Lower lobe of right lung (tissue), 2 donors: ENCODE results near the gene ESD. TPM values are rescaled to one million over a fixed set of nuclear protein-coding genes. Genes with fewer than 3 reads are reported as not detected.

Source experiments
- ATAC-seq, 2 donors: fragments of 200-7000 bp; cut with Tn5 transposase; one replicate each; pipeline ENCODE4 v1.9.1; 2020 to 2022; ENCODE audit warnings: mild to moderate bottlenecking in 2 of 2, moderate library complexity in 2 of 2
- DNase-seq: peaks from one replicate; pipeline ENCODE4 v3.0.0-alpha.2; 2020
- H3K27ac ChIP-seq: fragments of 200-600 bp; one replicate; pipeline ENCODE4 v1.8.0; 2022
- H3K27me3 ChIP-seq: fragments of 200-600 bp; one replicate; pipeline ENCODE4 v1.8.0; 2022; ENCODE audit warnings: low read depth
- H3K36me3 ChIP-seq: fragments of 200-600 bp; one replicate; pipeline ENCODE4 v1.8.0; 2022; ENCODE audit warnings: mild to moderate bottlenecking
- H3K4me1 ChIP-seq: fragments of 200-600 bp; one replicate; pipeline ENCODE4 v1.8.0; 2022
- H3K4me3 ChIP-seq: fragments of 200-600 bp; one replicate; pipeline ENCODE4 v1.8.0; 2022; ENCODE audit warnings: mild to moderate bottlenecking
- H3K9me3 ChIP-seq: fragments of 200-600 bp; one replicate; pipeline ENCODE4 v1.8.0; 2022
- intact Hi-C: fragments of 100-400 bp; cut with DNase I; formaldehyde crosslinking; loops from one replicate; pipeline ENCODE4 v1.11.0; 2022
- total RNA-seq: library from RNA; stranded (reverse); fragmentation: NEBNext Ultra II Directional; extraction: Animal tissue kit (Norgen Biotek cat#: 25700); gene quantifications from one replicate; pipeline ENCODE4 v1.2.1, GENCODE V29; 2021
- TF ChIP-seq, protein P1 (sequence below): fragments of 200-600 bp; IDR thresholded peaks from one replicate; pipeline ENCODE4 v1.8.0; 2022; ENCODE audit warnings: antibody characterized with exemption, mild to moderate bottlenecking
- donor health status: DM: no; HTN: yes; CAD: no; lungs with severe emphysema.

ESD gene
- total RNA-seq, 1 donor from 2014 or later = 94.6 TPM

DNA sequence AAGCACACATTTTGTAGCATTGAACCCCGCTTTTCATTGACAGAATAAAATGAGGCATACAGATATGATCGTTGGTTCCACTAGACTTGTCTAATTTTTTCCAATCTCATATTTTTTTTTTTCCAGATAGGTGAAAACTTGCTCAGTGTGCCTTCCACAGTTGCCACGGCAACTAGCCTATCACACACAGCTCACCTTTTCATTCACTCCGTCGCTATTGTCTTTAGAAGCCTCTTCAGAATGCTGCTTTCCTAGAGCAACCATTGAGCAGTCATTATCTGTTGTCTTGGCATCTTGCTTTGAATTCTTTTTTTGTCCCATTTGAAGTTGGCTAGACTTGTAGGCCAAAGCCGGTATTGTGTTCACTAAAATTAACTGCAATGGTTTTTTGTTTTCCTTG, 37.7 kb upstream of the ESD start:
- Histone ChIP-seq H3K9me3 (no peaks in the 10 kb centered on the region), H3K4me3 (no peak overlapping the region), H3K27me3 (no peaks in the 10 kb centered on the region), H3K27ac (no peak overlapping the region), H3K4me1 (no peaks in the 10 kb centered on the region), H3K36me3 (no peaks in the 10 kb centered on the region)
- TF ChIP-seq, protein P1, sequence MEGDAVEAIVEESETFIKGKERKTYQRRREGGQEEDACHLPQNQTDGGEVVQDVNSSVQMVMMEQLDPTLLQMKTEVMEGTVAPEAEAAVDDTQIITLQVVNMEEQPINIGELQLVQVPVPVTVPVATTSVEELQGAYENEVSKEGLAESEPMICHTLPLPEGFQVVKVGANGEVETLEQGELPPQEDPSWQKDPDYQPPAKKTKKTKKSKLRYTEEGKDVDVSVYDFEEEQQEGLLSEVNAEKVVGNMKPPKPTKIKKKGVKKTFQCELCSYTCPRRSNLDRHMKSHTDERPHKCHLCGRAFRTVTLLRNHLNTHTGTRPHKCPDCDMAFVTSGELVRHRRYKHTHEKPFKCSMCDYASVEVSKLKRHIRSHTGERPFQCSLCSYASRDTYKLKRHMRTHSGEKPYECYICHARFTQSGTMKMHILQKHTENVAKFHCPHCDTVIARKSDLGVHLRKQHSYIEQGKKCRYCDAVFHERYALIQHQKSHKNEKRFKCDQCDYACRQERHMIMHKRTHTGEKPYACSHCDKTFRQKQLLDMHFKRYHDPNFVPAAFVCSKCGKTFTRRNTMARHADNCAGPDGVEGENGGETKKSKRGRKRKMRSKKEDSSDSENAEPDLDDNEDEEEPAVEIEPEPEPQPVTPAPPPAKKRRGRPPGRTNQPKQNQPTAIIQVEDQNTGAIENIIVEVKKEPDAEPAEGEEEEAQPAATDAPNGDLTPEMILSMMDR = no peak
- no peak for ATAC-seq
- no peak for DNase-seq
- intact Hi-C loops = no loop called here

DNA sequence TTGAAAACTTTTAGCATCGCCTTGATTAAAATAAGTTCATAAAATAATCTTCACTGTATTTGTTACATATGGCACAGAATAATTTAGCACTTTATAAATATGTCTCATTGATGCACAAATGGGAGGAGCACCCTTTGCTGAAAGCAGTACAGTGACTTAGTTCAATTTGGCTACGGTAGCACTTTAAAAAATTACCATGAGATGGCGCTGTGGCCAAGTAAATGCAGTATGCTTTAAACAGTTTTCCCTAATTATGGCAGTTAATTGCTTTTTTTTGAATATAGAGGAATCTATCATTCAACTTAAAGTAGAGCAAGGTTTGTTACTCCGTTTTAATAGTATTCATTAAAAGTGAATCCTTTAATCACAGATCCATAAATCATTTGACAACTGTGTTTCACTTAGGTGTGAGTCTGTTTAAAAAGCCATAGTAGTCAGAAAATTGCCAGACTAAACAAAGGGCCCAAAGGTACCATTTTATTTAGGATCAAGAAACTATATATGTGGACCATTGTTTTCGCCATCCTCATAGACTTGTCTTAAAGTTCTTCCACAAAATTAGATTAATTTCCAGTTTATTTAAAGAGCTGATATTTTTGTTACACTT, 34.7 kb upstream of the ESD start:
- H3K27ac ChIP-seq = no peak overlapping the region
- TF ChIP-seq, protein P1 = peak; percentile 82
- intact Hi-C loops = no loop called here
- no peak overlapping the region for H3K4me3 ChIP-seq
- no peaks in the 10 kb centered on the region for H3K9me3 ChIP-seq
- DNase-seq (no peak), ATAC-seq (peak; percentile 62 to 75)
- no peaks in the 10 kb centered on the region for H3K36me3 ChIP-seq
- H3K4me1 ChIP-seq = no peaks in the 10 kb centered on the region
- no peaks in the 10 kb centered on the region for H3K27me3 ChIP-seq

DNA sequence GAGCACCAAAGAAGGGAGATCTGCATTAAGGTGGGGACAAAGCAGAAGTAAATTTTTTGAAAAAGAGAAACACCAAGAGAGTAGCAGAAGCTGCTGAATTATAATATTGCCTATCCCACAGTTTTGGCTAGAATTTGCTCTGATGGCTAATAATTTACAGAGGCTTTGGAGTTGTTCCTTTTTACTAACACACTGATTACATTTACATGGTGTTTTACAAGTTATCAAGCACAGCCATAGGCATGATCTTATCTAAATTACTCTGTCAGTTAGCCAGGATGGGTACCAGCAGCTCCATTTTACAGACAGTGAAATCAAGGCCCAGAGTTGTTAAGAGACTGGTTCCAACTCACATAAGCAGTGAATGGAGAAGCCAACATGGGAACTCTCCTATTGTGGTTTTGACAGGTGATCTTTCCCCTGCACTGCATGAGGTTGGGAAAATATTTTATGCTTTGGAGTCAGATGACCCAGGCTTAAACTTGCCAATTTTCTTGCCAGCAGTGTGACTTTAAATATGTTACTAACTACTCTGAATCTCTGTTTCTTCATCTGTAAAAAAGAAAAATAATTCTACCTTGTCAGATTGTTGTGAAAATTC, 33.5 kb upstream of the ESD start:
- Histone ChIP-seq H3K4me3 (no peak overlapping the region), H3K36me3 (no peaks in the 10 kb centered on the region), H3K27ac (no peak overlapping the region), H3K9me3 (no peaks in the 10 kb centered on the region), H3K27me3 (no peaks in the 10 kb centered on the region), H3K4me1 (no peaks in the 10 kb centered on the region)
- TF ChIP-seq, protein P1 = no peak
- ATAC-seq = no peak
- intact Hi-C loops = no loop called here
- no peak for DNase-seq

DNA sequence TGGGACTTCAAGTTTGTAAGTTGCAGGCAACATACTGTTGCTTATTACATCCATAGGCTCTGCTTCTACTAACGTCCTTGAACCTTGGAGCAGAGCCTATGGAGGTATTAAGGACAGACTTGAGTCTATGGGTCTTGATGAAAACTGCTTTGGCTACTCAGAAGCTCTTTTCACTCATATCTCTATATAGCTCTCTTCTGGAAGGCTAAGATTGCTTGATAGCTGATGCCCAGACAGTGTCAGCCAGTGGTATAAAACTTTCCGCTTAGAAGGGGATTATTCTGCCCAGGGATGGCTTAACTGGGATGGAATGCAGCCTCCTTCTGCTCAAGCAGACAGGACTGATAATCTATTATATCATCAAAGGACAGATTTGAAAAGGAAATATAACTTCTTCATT, 25.6 kb upstream of the ESD start:
- TF ChIP-seq, protein P1 = no peak
- Histone ChIP-seq H3K27ac (no peak overlapping the region), H3K27me3 (no peaks in the 10 kb centered on the region), H3K4me1 (no peaks in the 10 kb centered on the region), H3K4me3 (no peak overlapping the region), H3K36me3 (no peaks in the 10 kb centered on the region), H3K9me3 (no peaks in the 10 kb centered on the region)
- DNase-seq = no peak
- intact Hi-C loops = no loop called here
- ATAC-seq = no peak

DNA sequence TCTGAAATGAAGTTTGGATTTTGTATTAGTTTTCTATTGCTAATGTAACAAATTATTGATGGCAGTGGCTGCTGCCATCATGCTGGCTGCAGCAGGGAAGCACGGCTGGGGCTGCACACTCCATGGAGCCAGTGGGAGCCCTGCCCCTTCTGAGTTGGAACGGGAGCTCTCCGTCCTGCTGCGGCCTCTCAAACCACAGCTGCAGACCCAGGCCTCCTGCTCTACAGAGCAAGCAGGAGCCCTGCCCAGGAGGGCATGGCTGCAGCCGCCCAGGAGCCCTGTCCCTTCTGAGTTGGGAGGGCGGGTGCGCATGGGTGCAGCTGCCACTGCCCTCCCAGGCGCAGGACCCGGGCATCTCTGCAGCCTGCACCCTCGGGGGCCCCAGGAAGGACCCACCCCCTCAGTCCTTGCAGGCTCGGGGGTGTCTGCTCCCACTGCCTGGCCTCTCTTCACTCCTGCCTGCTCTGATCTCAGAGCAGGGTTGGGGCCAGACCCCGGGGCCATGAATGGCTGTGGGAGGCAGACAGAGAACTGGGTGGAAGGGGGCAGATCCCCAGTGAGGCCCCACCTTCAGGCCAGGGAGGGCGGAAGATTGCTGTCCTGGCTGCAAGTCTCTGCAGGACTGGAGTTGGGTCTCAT, 21.0 kb upstream of the ESD start:
- ATAC-seq (peak in 1 of 2 donors; percentile 17), DNase-seq (no peak)
- H3K27ac ChIP-seq = no peak overlapping the region
- TF ChIP-seq, protein P1 = no peak
- H3K4me1 ChIP-seq = no peaks in the 10 kb centered on the region
- no peaks in the 10 kb centered on the region for H3K27me3 ChIP-seq
- intact Hi-C loops = no loop called here
- no peak overlapping the region for H3K4me3 ChIP-seq
- H3K36me3 ChIP-seq = no peaks in the 10 kb centered on the region
- no peaks in the 10 kb centered on the region for H3K9me3 ChIP-seq
